HG03520 (cell line): Measurements from ENCODE around the gene NFIC.
"Not testable (repeated sequence)": the region's sequence is repeated elsewhere in the genome, so short reads cannot be mapped to it uniquely, and the experiment has no call there.

ENCODE experiments used
- ATAC-seq: cut with Tn5 transposase; IDR thresholded peaks from one replicate; pipeline ENCODE4 v1.9.1; 2021; ENCODE audit warnings: mild to moderate bottlenecking, moderate library complexity; ENCODE audit not compliant: unreplicated experiment

NFIC gene

DNA sequence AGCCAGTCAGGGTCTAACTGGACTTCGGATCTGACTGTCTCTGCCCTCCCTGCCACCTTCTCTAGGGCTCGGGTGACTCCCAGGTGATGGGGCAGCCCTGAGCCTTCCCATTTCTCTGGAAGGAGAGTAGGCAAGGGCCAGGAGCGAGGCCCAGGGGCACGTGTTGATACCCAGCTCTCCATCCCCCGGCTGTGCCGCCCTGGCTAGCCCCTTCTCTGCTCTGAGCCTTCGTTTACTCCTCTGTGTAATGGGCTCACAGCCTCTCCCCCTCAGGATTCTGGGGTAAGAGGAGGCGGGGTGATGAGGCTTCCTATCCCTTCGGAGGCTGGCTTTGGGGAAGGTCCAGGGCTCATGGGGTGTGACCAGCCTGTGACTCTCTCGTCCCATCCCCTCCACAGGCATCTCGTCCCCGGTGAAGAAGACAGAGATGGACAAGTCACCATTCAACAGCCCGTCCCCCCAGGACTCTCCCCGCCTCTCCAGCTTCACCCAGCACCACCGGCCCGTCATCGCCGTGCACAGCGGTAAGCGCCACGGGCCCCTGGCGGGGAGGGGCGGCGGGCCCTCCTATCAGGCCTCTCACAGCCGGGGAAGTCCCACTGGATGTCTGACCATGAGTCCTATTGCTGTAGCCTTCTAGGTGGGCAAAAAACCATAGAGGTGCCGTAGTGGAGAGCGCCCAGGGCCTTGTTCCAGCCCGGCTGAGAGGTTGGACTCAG, 82.4 kb downstream of the NFIC start:
- no peak for ATAC-seq

GRCh38 chr19:3450796-3451411, 84.5 kb downstream of the NFIC start:
- ATAC-seq, result no peak

GRCh38 chr19:3451451-3451866, 85.1 kb downstream of the NFIC start:
- no peak for ATAC-seq

DNA sequence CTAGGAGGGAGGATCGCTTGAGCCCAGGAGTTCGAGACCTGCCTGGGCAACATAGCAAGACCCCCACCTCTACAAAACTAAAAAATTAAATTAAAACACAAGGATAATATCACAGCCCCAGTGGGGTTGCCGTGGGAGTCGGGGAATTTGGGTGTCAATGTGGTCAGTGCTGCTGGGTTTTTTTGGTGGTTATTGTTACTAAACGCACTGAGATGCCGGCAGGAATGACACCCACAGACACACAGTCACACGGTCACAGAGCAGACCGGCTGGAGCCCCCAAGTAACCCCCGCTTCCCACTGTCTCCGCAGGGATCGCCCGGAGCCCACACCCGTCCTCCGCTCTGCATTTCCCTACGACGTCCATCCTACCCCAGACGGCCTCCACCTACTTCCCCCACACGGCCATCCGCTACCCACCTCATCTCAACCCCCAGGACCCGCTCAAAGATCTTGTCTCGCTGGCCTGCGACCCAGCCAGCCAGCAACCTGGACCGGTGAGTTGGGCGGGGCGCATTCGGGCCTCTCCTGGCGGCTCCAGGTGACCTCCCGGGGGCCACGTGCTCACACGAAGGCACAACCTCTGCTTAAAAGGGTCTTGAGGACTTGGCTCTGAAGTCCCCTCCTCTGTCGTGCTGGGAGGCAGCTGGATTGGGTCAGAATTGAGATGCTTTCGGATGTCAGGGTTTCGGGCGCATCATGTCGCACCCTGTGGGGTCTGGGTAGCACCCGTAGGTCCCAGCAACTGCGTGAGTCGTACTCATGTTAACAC, 86.0 kb downstream of the NFIC start:
- no peak for ATAC-seq

DNA sequence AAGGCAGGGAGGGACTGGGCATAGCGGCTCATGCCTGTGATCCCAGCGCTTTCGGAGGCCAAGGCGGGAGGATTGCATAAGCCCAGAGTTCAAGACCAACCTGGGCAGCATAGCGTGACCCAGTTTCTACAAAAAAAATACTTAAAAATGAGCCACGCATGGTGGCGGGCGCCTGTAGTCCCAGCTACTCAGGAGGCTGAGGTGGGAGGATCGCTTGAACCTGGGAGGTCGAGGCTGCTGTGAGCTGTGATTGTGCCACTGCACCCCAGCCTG, 86.5 kb downstream of the NFIC start:
- not testable (repeated sequence) for ATAC-seq

DNA sequence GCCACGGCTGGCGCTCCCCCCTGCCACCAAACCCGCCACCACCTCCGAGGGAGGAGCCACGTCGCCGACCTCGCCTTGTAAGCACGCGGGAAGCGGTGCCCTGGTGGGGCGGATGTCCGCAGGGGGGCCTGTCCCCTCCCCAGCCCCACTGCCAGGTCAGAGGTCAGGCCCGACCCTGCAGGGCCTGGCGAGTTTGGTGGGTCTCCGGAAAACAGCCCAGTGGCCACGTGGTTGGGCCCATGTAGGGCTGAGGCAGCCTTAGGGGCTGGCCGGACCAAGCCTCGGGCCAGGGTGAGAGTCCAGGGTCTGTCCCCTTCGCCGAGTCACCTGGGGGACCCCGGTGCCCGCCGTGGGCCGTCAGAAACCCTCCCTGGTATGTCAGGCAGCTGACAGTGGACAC, 87.5 kb downstream of the NFIC start:
- ATAC-seq, result no peak

GRCh38 chr19:3454656-3455392, 88.4 kb downstream of the NFIC start:
- no peak for ATAC-seq

- ATAC-seq, result no peak
These were observed 89.1 kb downstream of the NFIC start for GRCh38 chr19:3455393-3455955.

DNA sequence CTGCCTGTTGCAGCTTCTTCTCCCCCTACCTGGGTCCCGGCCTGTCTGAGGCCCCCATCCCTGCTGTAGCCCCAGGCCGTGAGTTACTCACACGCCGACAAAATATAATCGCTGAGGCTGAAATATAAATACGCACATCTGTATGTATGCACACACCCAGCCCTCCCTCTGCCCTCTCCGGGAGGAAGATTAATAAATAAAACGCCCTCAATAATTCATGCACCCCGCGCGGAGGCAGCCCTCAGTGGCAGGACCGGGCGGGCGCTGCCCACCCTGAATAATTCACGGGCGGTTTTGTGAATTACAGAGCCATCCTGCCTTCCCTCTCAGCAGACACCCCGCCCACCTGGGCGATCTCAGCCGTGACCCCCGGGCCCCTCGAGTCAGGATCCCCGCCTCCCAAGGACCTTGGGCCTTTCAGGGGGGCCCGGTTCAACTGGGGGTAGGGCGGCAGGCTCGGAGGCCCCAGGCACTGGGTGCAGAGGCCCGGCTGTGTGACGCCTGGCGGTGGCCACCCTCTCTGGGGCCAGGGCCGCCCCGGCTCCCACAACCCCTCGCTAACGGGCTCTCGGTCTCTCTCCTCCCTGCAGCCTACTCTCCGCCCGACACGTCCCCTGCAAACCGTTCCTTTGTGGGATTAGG, 89.7 kb downstream of the NFIC start:
- ATAC-seq, result no peak

DNA sequence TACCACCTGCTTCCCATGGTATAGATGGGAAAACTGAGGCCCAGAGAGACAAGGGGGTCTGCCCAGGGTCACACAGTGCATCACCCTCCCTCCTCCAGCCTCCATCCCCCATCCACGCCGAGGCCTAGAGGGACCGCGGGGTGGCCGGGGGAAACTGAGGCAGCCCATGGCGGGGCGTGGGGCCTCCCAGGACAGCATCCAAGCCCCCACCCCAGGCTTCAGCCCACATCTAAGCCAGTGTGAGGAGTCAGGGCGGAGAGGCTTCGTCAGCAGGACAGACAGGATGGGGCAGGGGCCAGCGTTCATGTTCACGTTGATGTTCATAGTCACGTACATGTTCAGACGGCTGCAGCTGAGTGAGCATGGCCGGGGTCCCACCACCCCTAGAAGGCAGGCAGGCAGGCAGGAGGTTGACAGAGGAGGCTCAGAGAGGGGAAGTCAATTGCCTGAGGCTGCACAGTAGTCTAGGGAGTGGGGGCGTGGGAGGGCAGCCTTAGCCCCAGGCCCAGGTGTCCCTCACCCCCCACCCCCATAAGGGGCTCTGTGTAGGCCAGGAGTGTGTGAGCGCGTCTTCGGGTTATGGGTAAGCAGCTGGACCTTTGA, 90.6 kb downstream of the NFIC start:
- no peak for ATAC-seq

DNA sequence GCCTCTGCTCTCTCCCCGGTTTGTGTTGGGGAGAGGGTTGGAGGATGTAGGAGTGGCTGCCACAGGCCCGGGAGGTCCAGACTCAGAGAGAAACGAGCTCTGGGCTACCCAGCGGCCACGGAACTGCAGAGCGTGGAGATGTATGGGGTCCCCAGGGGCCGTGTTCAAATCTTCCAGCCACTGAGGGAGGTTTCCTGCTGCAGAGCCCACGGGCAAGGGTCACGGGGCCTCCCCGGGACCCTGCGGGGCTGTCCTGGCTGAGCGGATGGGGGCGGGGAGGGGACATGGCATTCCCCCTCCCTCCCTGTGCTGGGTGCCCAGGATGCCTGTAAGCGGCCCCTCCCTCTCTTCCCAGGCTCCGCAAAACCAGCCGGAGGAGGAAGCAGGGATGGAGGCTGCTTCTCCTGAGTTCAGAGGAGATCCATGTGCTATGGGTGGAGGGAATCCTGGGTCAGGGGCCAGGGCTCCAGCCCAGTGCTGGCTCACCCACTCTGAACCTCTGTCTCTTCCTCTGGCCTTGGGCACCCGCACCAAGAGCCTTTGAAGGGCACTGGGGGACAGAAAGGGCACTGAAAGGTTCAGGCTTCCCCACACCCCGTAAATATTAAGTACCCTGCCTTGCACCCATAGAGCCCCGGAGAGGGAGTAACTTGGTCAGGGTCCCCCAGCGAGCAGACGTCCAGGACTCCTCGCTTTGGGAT, 91.3 kb downstream of the NFIC start:
- no peak for ATAC-seq

DNA sequence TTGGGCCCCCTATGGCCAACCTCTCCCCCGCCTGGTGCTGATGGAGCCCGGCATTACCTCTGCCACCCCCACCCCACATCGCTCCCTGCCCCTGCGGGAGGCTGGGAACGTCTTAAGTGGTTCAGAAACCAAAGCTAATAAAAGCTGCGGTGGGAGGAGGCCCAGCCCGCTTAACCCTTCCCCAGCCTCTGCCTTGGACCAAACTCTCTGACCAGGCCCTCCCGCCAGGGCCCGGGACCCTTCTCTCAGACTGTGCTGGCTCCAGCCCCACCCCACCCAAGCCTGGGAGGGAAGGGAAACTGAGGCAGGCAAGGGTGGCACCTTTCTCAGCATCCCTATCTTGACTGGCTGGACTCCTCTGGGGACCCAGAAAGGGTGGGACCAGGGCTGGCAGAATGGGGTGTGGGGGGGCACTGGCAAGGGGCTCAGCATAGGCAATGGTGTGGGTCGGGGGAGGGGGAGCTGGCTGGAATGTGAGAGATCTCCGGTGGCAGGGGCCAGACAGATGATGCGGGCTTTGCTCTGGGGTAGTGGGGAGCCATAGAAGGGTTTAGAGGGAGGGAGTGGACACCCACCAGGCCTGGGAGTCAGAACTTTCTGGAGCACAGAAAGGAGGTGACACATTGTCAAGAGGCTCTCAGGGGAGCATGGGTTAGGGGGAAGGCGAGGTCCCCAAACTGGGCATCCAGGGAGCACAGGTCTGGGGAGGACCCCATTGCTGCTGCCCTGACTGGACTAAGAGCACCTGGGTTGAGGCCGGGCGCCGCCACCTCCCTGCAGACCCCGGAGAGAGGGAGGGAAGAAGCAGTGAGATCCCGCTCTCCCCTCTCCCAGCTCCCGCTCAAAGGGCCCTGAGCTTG, 92.1 kb downstream of the NFIC start:
- ATAC-seq, result no peak

DNA sequence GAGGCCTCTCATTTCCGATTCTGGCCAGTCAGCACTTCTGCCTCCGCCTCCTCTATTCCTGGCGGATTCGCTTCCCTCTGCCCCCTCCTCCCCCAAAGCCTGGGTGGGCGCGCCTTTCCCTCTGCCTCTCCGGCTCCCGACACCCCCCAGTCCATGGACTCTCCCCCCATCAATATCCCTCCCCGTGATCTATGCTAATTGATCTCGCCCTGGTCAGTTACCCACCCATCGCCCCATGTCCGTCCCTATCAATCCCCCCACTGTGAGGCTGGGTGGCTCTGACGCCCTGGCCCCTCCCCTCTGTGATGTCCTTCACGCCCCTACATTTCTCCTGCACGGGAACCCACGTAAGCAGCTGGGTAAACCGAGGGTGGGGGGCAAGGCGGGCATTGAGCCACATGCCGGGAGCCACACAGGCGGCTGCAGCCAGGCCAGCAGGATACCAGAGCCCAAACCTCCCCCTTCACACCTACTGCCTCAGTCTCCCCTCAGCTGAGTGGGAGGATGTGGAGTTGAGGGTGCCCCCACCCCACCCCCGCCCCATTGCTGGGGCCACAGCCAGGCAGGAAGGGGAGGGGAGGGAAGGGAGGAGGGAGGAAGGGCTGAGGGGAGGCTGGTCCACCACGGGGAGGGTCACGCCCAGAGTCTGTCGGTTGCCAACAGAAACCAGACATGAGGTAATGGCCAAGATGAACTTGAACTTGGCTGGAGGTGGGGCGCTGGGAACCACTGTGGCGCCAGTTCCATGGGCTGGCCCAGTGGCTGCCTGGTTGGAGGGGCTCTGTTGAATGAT, 92.9 kb downstream of the NFIC start:
- ATAC-seq, result no peak

GRCh38 chr19:3459965-3460582, 93.7 kb downstream of the NFIC start:
- no peak for ATAC-seq

- no peak for ATAC-seq
These were observed 96.8 kb downstream of the NFIC start for GRCh38 chr19:3462991-3463713.

- no peak for ATAC-seq
These were observed 97.6 kb downstream of the NFIC start for GRCh38 chr19:3463714-3464586.
